RWPE1 (cell line): Measurements from ENCODE around the gene ABCA13.

Experiments
- CTCF ChIA-PET: fragments of 350-600 bp; sonication (Branson Sonifier 250); formaldehyde crosslinking; extraction: SDS; loops from one replicate; lab custom pipeline; 2021; lab: Yijun Ruan, JAX
- POLR2A ChIA-PET: fragments of 400-600 bp; formaldehyde crosslinking; extraction: SDS; loops from one replicate; lab custom pipeline; 2020; ENCODE audit warnings: antibody characterized with exemption; ENCODE audit not compliant: low non-redundant PET; lab: Yijun Ruan, JAX
- DNase-seq: peaks from one replicate; pipeline ENCODE4 v3.0.0; 2012; ENCODE audit warnings: low spot score
- H3K27ac ChIP-seq: fragments of 450-650 bp; 2 replicates; pipeline ENCODE4 v1.5.1; 2017
- CTCF ChIP-seq: fragments of 450-650 bp; conservative IDR thresholded peaks from 2 replicates; pipeline ENCODE4 v1.5.1; 2017; ENCODE audit warnings: low read depth, mild to moderate bottlenecking

ABCA13 gene

GRCh38 chr7:48429117-48429516 lies 257.9 kb downstream of the ABCA13 start:
- TF ChIP-seq CTCF: no peak
- H3K27ac ChIP-seq: no peak overlapping the region
- ChIA-PET CTCF (no interaction called here), POLR2A (no interaction called here)
- DNase-seq: no peak

GRCh38 chr7:48438206-48438605 lies 266.9 kb downstream of the ABCA13 start:
- ChIA-PET CTCF (no interaction called here), POLR2A (no interaction called here)
- no peak overlapping the region for H3K27ac ChIP-seq
- no peak for DNase-seq
- TF ChIP-seq CTCF: no peak

DNA sequence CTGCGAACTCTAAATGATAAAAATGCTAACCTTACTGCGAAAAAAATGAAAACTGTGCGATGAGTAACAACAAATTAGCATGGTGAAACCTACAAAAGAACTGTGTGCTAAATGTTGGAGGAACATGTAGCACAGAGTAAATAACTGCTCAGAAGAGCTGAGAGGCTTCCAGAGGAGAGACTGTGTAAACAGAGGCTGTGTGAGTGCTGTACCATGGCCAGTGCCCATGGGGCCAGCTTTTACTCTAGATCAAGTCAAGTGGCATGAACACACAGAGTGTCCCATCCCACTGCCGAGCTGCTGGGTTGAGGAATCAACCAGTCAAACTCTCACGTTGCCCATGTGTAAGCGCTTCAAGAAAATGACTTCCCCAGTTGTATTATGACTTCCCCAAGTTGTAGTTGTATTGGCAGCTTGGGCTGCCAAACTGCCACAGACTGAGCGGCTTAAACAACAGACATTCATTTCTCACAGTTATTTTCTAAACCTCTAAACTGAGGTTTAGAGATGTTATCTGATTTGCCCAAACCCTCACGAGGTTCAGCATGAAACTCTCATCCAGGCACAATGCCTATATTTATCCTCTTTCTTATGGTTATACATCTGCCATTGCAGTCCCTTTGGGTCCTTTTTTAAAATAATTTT lies 270.7 kb downstream of the ABCA13 start:
- no peak for DNase-seq
- CTCF ChIA-PET: interaction anchor here (0.6 kb wide), 1 partner anchor 758 kb away, joined by 3 read pairs; no protein-coding TSS in a partner anchor
- TF ChIP-seq CTCF: no peak
- no peak overlapping the region for H3K27ac ChIP-seq
- POLR2A ChIA-PET: no interaction called here

- no peak overlapping the region for H3K27ac ChIP-seq
- no peak for DNase-seq
- CTCF ChIA-PET: interaction anchor here (0.6 kb wide), 1 partner anchor 757 kb away, joined by 3 read pairs; no protein-coding TSS in a partner anchor
- TF ChIP-seq CTCF: no peak
- POLR2A ChIA-PET: no interaction called here
These were observed 271.8 kb downstream of the ABCA13 start for GRCh38 chr7:48443051-48443450.

DNA sequence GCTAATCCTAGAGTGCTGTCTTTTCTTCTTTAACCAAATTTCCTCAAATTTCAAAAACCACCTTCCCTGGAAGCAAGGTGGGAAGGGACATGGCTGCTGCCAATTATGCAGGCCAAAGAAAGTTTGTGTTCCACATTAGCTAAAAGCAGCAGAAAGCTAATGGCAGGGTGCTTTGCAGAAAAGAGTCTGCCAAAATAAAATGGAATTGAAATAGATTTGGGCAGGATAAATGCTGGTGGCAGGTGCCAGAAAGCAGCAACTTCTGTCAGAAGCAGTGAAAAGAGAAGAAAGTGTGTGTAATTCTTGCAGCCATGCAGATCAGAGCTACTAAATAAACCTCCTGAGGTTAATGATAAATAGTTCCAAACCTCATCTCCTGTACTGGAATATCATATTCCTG lies 275.5 kb downstream of the ABCA13 start:
- no peak for TF ChIP-seq CTCF
- ChIA-PET POLR2A (no interaction called here), CTCF (interaction anchor here (0.7 kb wide), 1 partner anchor 434 kb away, joined by 3 read pairs; no protein-coding TSS in a partner anchor)
- DNase-seq: no peak
- no peak overlapping the region for H3K27ac ChIP-seq

GRCh38 chr7:48452218-48452617 lies 281.0 kb downstream of the ABCA13 start:
- ChIA-PET CTCF (interaction anchor here (1.7 kb wide), 1 partner anchor 15 kb away, joined by 4 read pairs; no protein-coding TSS in a partner anchor), POLR2A (no interaction called here)
- no peak for DNase-seq
- TF ChIP-seq CTCF: no peak
- H3K27ac ChIP-seq: no peak overlapping the region
